ENCODE results near the gene IRAK4.

IRAK4 gene

GRCh38 chr12:43812057-43812456 lies 53.3 kb downstream of the IRAK4 start:
- Histone ChIP-seq H2BK120ac (ENCODE audit: insufficient read depth, low read length, poor library complexity) (no peak overlapping the region), H3K4me2 (ENCODE audit: low read length) (no peak overlapping the region), H2BK12ac (ENCODE audit: low read length) (no peak overlapping the region), H3K27ac (ENCODE audit: low read depth, low read length) (no peak overlapping the region), H2BK5ac (ENCODE audit: low read depth, low read length, poor library complexity) (no peak overlapping the region), H3K4me3 (ENCODE audit: low read depth, low read length) (no peak overlapping the region), H3K18ac (ENCODE audit: low read length) (no peak overlapping the region), H4K8ac (ENCODE audit: low read depth, low read length) (no peak overlapping the region), H3K4me1 (ENCODE audit: control insufficient read depth in 1 of 2, insufficient read depth in 2 of 2, low read length in 2 of 2) (no peaks in the 10 kb centered on the region), H4K12ac (ENCODE audit: low read depth, low read length) (no peak overlapping the region), H3K9me3 (ENCODE audit: insufficient read depth, low read depth, low read length) (no peaks in the 10 kb centered on the region), H2AK5ac (ENCODE audit: low read length) (no peak overlapping the region), H3K4ac (ENCODE audit: low read depth, low read length) (no peak overlapping the region), H4K91ac (ENCODE audit: low read depth, low read length) (no peak overlapping the region), H3K27me3 (ENCODE audit: insufficient read depth, low read length) (peaks cover 2% of the 10 kb centered on the region), H3K9ac (ENCODE audit: low read length) (no peak overlapping the region), H3K36me3 (ENCODE audit: control insufficient read depth in 1 of 2, insufficient read depth in 2 of 2, low read length in 2 of 2) (no peaks in the 10 kb centered on the region), H2AFZ (ENCODE audit: insufficient read depth, low read length, poor library complexity) (no peak overlapping the region), H3K14ac (ENCODE audit: low read length) (no peak overlapping the region), H3K79me2 (ENCODE audit: control insufficient read depth, insufficient read depth, low read length, poor library complexity) (no peaks in the 10 kb centered on the region), H3K23ac (ENCODE audit: low read length) (no peak overlapping the region), H3K79me1 (ENCODE audit: low read length) (no peaks in the 10 kb centered on the region)
- WGBS (ENCODE audit: extremely low coverage, insufficient coverage, insufficient read length): no CpG with 5 or more reads among the region's 2 CpGs
- no peak for DNase-seq

GRCh38 chr12:43812926-43813325 lies 54.2 kb downstream of the IRAK4 start:
- no peaks in the 10 kb centered on the region for H3K9me3 ChIP-seq (ENCODE audit: insufficient read depth, low read depth, low read length)
- no peak overlapping the region for H2BK5ac ChIP-seq (ENCODE audit: low read depth, low read length, poor library complexity)
- WGBS (ENCODE audit: extremely low coverage, insufficient coverage, insufficient read length): no CpG with 5 or more reads among the region's 4 CpGs
- H3K27me3 ChIP-seq (ENCODE audit: insufficient read depth, low read length): peaks cover 2% of the 10 kb centered on the region
- H3K79me2 ChIP-seq (ENCODE audit: control insufficient read depth, insufficient read depth, low read length, poor library complexity): no peaks in the 10 kb centered on the region
- peak in 1 of 2 donors; percentile 43 for DNase-seq
- H3K36me3 ChIP-seq (ENCODE audit: control insufficient read depth in 1 of 2, insufficient read depth in 2 of 2, low read length in 2 of 2): no peaks in the 10 kb centered on the region
- no peak overlapping the region for H3K18ac ChIP-seq (ENCODE audit: low read length)
- H2AFZ ChIP-seq (ENCODE audit: insufficient read depth, low read length, poor library complexity): no peak overlapping the region
- no peak overlapping the region for H4K12ac ChIP-seq (ENCODE audit: low read depth, low read length)
- H2BK120ac ChIP-seq (ENCODE audit: insufficient read depth, low read length, poor library complexity): no peak overlapping the region
- no peak overlapping the region for H3K4me3 ChIP-seq (ENCODE audit: low read depth, low read length)
- H3K4ac ChIP-seq (ENCODE audit: low read depth, low read length): no peak overlapping the region
- no peak overlapping the region for H3K23ac ChIP-seq (ENCODE audit: low read length)
- H3K9ac ChIP-seq (ENCODE audit: low read length): no peak overlapping the region
- no peak overlapping the region for H4K8ac ChIP-seq (ENCODE audit: low read depth, low read length)
- no peak overlapping the region for H2AK5ac ChIP-seq (ENCODE audit: low read length)
- no peak overlapping the region for H3K27ac ChIP-seq (ENCODE audit: low read depth, low read length)
- no peak overlapping the region for H3K4me2 ChIP-seq (ENCODE audit: low read length)
- H3K4me1 ChIP-seq (ENCODE audit: control insufficient read depth in 1 of 2, insufficient read depth in 2 of 2, low read length in 2 of 2): no peaks in the 10 kb centered on the region
- no peak overlapping the region for H2BK12ac ChIP-seq (ENCODE audit: low read length)
- H4K91ac ChIP-seq (ENCODE audit: low read depth, low read length): no peak overlapping the region
- no peak overlapping the region for H3K14ac ChIP-seq (ENCODE audit: low read length)
- H3K79me1 ChIP-seq (ENCODE audit: low read length): no peaks in the 10 kb centered on the region

GRCh38 chr12:43815416-43815815 lies 56.7 kb downstream of the IRAK4 start:
- H3K18ac ChIP-seq (ENCODE audit: low read length): no peak overlapping the region
- H3K79me1 ChIP-seq (ENCODE audit: low read length): no peaks in the 10 kb centered on the region

GRCh38 chr12:43816168-43816567 lies 57.4 kb downstream of the IRAK4 start:
- Histone ChIP-seq H3K18ac (ENCODE audit: low read length) (no peak overlapping the region), H3K9ac (ENCODE audit: low read length) (no peak overlapping the region), H2AFZ (ENCODE audit: insufficient read depth, low read length, poor library complexity) (no peak overlapping the region), H2BK120ac (ENCODE audit: insufficient read depth, low read length, poor library complexity) (no peak overlapping the region), H2AK5ac (ENCODE audit: low read length) (no peak overlapping the region), H3K4me1 (ENCODE audit: control insufficient read depth in 1 of 2, insufficient read depth in 2 of 2, low read length in 2 of 2) (no peaks in the 10 kb centered on the region), H3K79me2 (ENCODE audit: control insufficient read depth, insufficient read depth, low read length, poor library complexity) (no peaks in the 10 kb centered on the region), H3K27ac (ENCODE audit: low read depth, low read length) (no peak overlapping the region), H3K23ac (ENCODE audit: low read length) (no peak overlapping the region), H4K91ac (ENCODE audit: low read depth, low read length) (no peak overlapping the region), H3K9me3 (ENCODE audit: insufficient read depth, low read depth, low read length) (no peaks in the 10 kb centered on the region), H3K36me3 (ENCODE audit: control insufficient read depth in 1 of 2, insufficient read depth in 2 of 2, low read length in 2 of 2) (no peaks in the 10 kb centered on the region), H4K8ac (ENCODE audit: low read depth, low read length) (no peak overlapping the region), H3K14ac (ENCODE audit: low read length) (no peak overlapping the region), H2BK12ac (ENCODE audit: low read length) (no peak overlapping the region), H3K4ac (ENCODE audit: low read depth, low read length) (no peak overlapping the region), H3K4me2 (ENCODE audit: low read length) (no peak overlapping the region), H2BK5ac (ENCODE audit: low read depth, low read length, poor library complexity) (no peak overlapping the region), H4K12ac (ENCODE audit: low read depth, low read length) (no peak overlapping the region), H3K27me3 (ENCODE audit: insufficient read depth, low read length) (no peaks in the 10 kb centered on the region), H3K79me1 (ENCODE audit: low read length) (no peaks in the 10 kb centered on the region), H3K4me3 (ENCODE audit: low read depth, low read length) (no peak overlapping the region)
- DNase-seq: no peak
- WGBS (ENCODE audit: extremely low coverage, insufficient coverage, insufficient read length): no CpG with 5 or more reads among the region's 3 CpGs

More at GRCh38 chr12:43815416-43815815, 56.7 kb downstream of the IRAK4 start:
- Histone ChIP-seq H3K23ac (ENCODE audit: low read length) (no peak overlapping the region), H3K27me3 (ENCODE audit: insufficient read depth, low read length) (peaks cover under 1% of the 10 kb centered on the region), H3K9me3 (ENCODE audit: insufficient read depth, low read depth, low read length) (no peaks in the 10 kb centered on the region), H3K4me1 (ENCODE audit: control insufficient read depth in 1 of 2, insufficient read depth in 2 of 2, low read length in 2 of 2) (no peaks in the 10 kb centered on the region), H2AK5ac (ENCODE audit: low read length) (no peak overlapping the region), H3K4me2 (ENCODE audit: low read length) (no peak overlapping the region), H2BK5ac (ENCODE audit: low read depth, low read length, poor library complexity) (no peak overlapping the region), H3K9ac (ENCODE audit: low read length) (no peak overlapping the region), H2BK12ac (ENCODE audit: low read length) (no peak overlapping the region), H3K27ac (ENCODE audit: low read depth, low read length) (no peak overlapping the region), H2AFZ (ENCODE audit: insufficient read depth, low read length, poor library complexity) (no peak overlapping the region), H3K4ac (ENCODE audit: low read depth, low read length) (no peak overlapping the region), H4K8ac (ENCODE audit: low read depth, low read length) (no peak overlapping the region), H2BK120ac (ENCODE audit: insufficient read depth, low read length, poor library complexity) (no peak overlapping the region), H3K4me3 (ENCODE audit: low read depth, low read length) (no peak overlapping the region), H3K14ac (ENCODE audit: low read length) (no peak overlapping the region), H3K79me2 (ENCODE audit: control insufficient read depth, insufficient read depth, low read length, poor library complexity) (no peaks in the 10 kb centered on the region), H3K36me3 (ENCODE audit: control insufficient read depth in 1 of 2, insufficient read depth in 2 of 2, low read length in 2 of 2) (no peaks in the 10 kb centered on the region), H4K91ac (ENCODE audit: low read depth, low read length) (no peak overlapping the region), H4K12ac (ENCODE audit: low read depth, low read length) (no peak overlapping the region)
- WGBS (ENCODE audit: extremely low coverage, insufficient coverage, insufficient read length): no CpG with 5 or more reads among the region's 3 CpGs
- no peak for DNase-seq
